H9 (cell line): ENCODE data around the gene PLEKHG2. TPM values are rescaled to one million over a fixed set of nuclear protein-coding genes. Genes with fewer than 3 reads are reported as not detected.

Experiments used
- DNase-seq: peaks from one replicate; pipeline ENCODE4 v3.0.0-alpha.2; 2017
- H2AFZ ChIP-seq: one replicate; pipeline ENCODE4 v1.6.1; 2013; ENCODE audit warnings: mild to moderate bottlenecking, low read length, control low read depth, moderate library complexity
- H2AK5ac ChIP-seq: 2 replicates; pipeline ENCODE4 v1.6.1; 2013; ENCODE audit warnings: low read length, control low read depth, mixed read lengths; ENCODE audit not compliant: insufficient read length
- H2BK120ac ChIP-seq: one replicate; pipeline ENCODE4 v1.6.1; 2013; ENCODE audit warnings: low read depth, mild to moderate bottlenecking, low read length, control low read depth, inconsistent platforms; ENCODE audit not compliant: poor library complexity, severe bottlenecking
- H2BK12ac ChIP-seq: 2 replicates; pipeline ENCODE4 v1.6.1; 2013; ENCODE audit warnings: low read length, control low read depth, mixed read lengths, low read depth; ENCODE audit not compliant: insufficient read length
- H2BK15ac ChIP-seq: 2 replicates; pipeline ENCODE4 v1.6.1; 2013; ENCODE audit warnings: low read depth, low read length, control low read depth
- H2BK20ac ChIP-seq: one replicate; pipeline ENCODE4 v1.6.1; 2013; ENCODE audit warnings: low read depth, mild to moderate bottlenecking, low read length, control low read depth, inconsistent platforms; ENCODE audit not compliant: poor library complexity, severe bottlenecking
- H2BK5ac ChIP-seq: 2 replicates; pipeline ENCODE4 v1.6.1; 2013; ENCODE audit warnings: low read length, control low read depth, mixed read lengths; ENCODE audit not compliant: insufficient read length
- H3K14ac ChIP-seq: 2 replicates; pipeline ENCODE4 v1.6.1; 2013; ENCODE audit warnings: low read length, control low read depth; ENCODE audit not compliant: insufficient read depth
- H3K18ac ChIP-seq: 2 replicates; pipeline ENCODE4 v1.6.1; 2013; ENCODE audit warnings: low read depth, mild to moderate bottlenecking, mixed read lengths, low read length, control low read depth; ENCODE audit not compliant: insufficient read length
- H3K23ac ChIP-seq: 2 replicates; pipeline ENCODE4 v1.6.1; 2013; ENCODE audit warnings: low read length, control low read depth, mixed read lengths, low read depth; ENCODE audit not compliant: insufficient read length
- H3K23me2 ChIP-seq: 2 replicates; pipeline ENCODE4 v1.6.1; 2013; ENCODE audit warnings: low read depth, mild to moderate bottlenecking, mixed read lengths, low read length, control low read depth; ENCODE audit not compliant: insufficient read length, poor library complexity, severe bottlenecking
- H3K27ac ChIP-seq: 2 replicates; pipeline ENCODE4 v1.5.1; 2013; ENCODE audit warnings: low read length, control low read depth, mixed read lengths, low read depth; ENCODE audit not compliant: insufficient read length
- H3K27me3 ChIP-seq: 2 replicates; pipeline ENCODE4 v1.6.1; 2013; ENCODE audit warnings: low read length, control low read depth, inconsistent platforms; ENCODE audit not compliant: insufficient read depth
- H3K4ac ChIP-seq: 2 replicates; pipeline ENCODE4 v1.6.1; 2013; ENCODE audit warnings: low read depth, mild to moderate bottlenecking, control low read depth, inconsistent platforms, low read length, moderate library complexity
- H3K4me1 ChIP-seq: 2 replicates; pipeline ENCODE4 v1.6.1; 2013; ENCODE audit warnings: low read length, control low read depth, inconsistent platforms; ENCODE audit not compliant: insufficient read depth
- H3K4me2 ChIP-seq: 2 replicates; pipeline ENCODE4 v1.6.1; 2013; ENCODE audit warnings: low read length, control low read depth, mixed read lengths; ENCODE audit not compliant: insufficient read length, insufficient read depth
- H3K56ac ChIP-seq: 2 replicates; pipeline ENCODE4 v1.6.1; 2013; ENCODE audit warnings: low read depth, mild to moderate bottlenecking, mixed read lengths, low read length, control low read depth; ENCODE audit not compliant: insufficient read length
- H3K79me1 ChIP-seq: 2 replicates; pipeline ENCODE4 v1.6.1; 2013; ENCODE audit warnings: low read depth, mild to moderate bottlenecking, moderate library complexity, low read length, control low read depth, inconsistent platforms; ENCODE audit not compliant: insufficient read depth, poor library complexity, severe bottlenecking
- H3K79me2 ChIP-seq: 2 replicates; pipeline ENCODE4 v1.6.1; 2013; ENCODE audit warnings: low read length, control low read depth, inconsistent platforms; ENCODE audit not compliant: insufficient read depth
- H3K9ac ChIP-seq: 2 replicates; pipeline ENCODE4 v1.6.1; 2013; ENCODE audit warnings: low read length, control low read depth, mixed read lengths; ENCODE audit not compliant: insufficient read length; ENCODE audit errors: extremely low read depth
- H3K9me3 ChIP-seq: one replicate; pipeline ENCODE4 v1.6.1; 2013; ENCODE audit warnings: low read depth, low read length, inconsistent platforms; ENCODE audit not compliant: control insufficient read depth
- H3T11ph ChIP-seq: one replicate; pipeline ENCODE4 v1.6.1; 2013; ENCODE audit warnings: mild to moderate bottlenecking, low read length, control low read depth, inconsistent platforms
- H4K20me1 ChIP-seq: one replicate; pipeline ENCODE4 v1.6.1; 2013; ENCODE audit not compliant: control insufficient read depth, insufficient read length, insufficient read depth
- H4K5ac ChIP-seq: 2 replicates; pipeline ENCODE4 v1.6.1; 2013; ENCODE audit warnings: low read depth, mild to moderate bottlenecking, mixed read lengths, low read length, control low read depth; ENCODE audit not compliant: insufficient read length
- H4K8ac ChIP-seq: replicated peaks from 2 replicates; pipeline ENCODE4 v1.6.1; 2013; ENCODE audit warnings: low read length, control low read depth, mixed read lengths, low read depth; ENCODE audit not compliant: insufficient read length
- H4K91ac ChIP-seq: 2 replicates; pipeline ENCODE4 v1.6.1; 2013; ENCODE audit warnings: low read depth, mild to moderate bottlenecking, moderate library complexity, mixed read lengths, low read length, control low read depth; ENCODE audit not compliant: insufficient read length
- H3K27ac Mint-ChIP-seq, 3 experiments: 2 replicates in 2 of 3; 3 replicates in 1 of 3; pipeline ENCODE4 v1.8.0; 2020 to 2021; ENCODE audit warnings: mixed read lengths in 3 of 3, mild to moderate bottlenecking in 1 of 3, moderate library complexity in 1 of 3
- H3K27me3 Mint-ChIP-seq: 2 replicates; pipeline ENCODE4 v1.8.0; 2021; ENCODE audit warnings: low read depth, mild to moderate bottlenecking, moderate library complexity, mixed read lengths
- H3K36me3 Mint-ChIP-seq, 3 experiments: 2 replicates in 2 of 3; 3 replicates in 1 of 3; pipeline ENCODE4 v1.8.0; 2020 to 2021; ENCODE audit warnings: low read depth in 3 of 3, mixed read lengths in 3 of 3; ENCODE audit not compliant: insufficient read depth in 1 of 3
- H3K4me1 Mint-ChIP-seq, 2 experiments: 2 replicates each; pipeline ENCODE4 v1.8.0; 2020; ENCODE audit warnings: mixed read lengths in 2 of 2
- H3K4me3 Mint-ChIP-seq, 2 experiments: 2 replicates in 1 of 2; 3 replicates in 1 of 2; pipeline ENCODE4 v1.8.0; 2020 to 2021; ENCODE audit warnings: mild to moderate bottlenecking in 2 of 2, mixed read lengths in 2 of 2, moderate library complexity in 1 of 2
- H3K9me3 Mint-ChIP-seq, 2 experiments: 2 replicates in 1 of 2; 3 replicates in 1 of 2; pipeline ENCODE4 v1.8.0; 2020; ENCODE audit warnings: mild to moderate bottlenecking in 2 of 2, mixed read lengths in 2 of 2, moderate library complexity in 1 of 2
- CTCF ChIP-seq: fragments of 200-600 bp; sonication (generic); conservative IDR thresholded peaks from 3 replicates; pipeline ENCODE4 v1.8.0; 2021; ENCODE audit warnings: antibody characterized with exemption, mild to moderate bottlenecking
- WGBS: extraction: QIAGEN DNeasy Blood & Tissue Kit; methylation state at CpG from one replicate; pipeline ENCODE4 v1.1.7; 2013; ENCODE audit warnings: missing lambda C conversion rate, low lambda C conversion rate, mixed read lengths; ENCODE audit not compliant: insufficient read length; ENCODE audit errors: extremely low coverage; 5-methylcytosine and 5-hydroxymethylcytosine counted together
- total RNA-seq: library from RNA; stranded (reverse); gene quantifications from 2 replicates; pipeline ENCODE4 v1.2.1, GENCODE V29; 2021

PLEKHG2 gene
- total RNA-seq, 1 experiment from 2014 or later, result 167 TPM

GRCh38 chr19:39363901-39364457, 48.5 kb upstream of the PLEKHG2 start:
- Mint-ChIP-seq H3K4me1 (no peaks in the 10 kb centered on the region), H3K9me3 (no peaks in the 10 kb centered on the region), H3K4me3 (peak overlapping the region in 1 of 2 experiments; percentile 40; a peak in 1 of 5 replicates), H3K27ac (peak overlapping the region in 1 of 3 experiments; percentile 63; a peak in 1 of 7 replicates), H3K36me3 (peaks cover 22 to 71% (median 52%) of the 10 kb centered on the region in 3 experiments; a peak in 6 of 7 replicates), H3K27me3 (no peaks in the 10 kb centered on the region; the same call in none of the 2 replicates)
- WGBS, result no CpG with 5 or more reads among the region's 5 CpGs
- no peak overlapping the region for H3K4me2 ChIP-seq
- H4K5ac ChIP-seq, result no peak overlapping the region
- no peaks in the 10 kb centered on the region for H3K4me1 ChIP-seq
- H2AK5ac ChIP-seq, result no peak overlapping the region
- H3T11ph ChIP-seq, result no peak overlapping the region
- H3K27ac ChIP-seq, result no peak overlapping the region
- H2BK12ac ChIP-seq, result no peak overlapping the region
- H3K23me2 ChIP-seq, result no peaks in the 10 kb centered on the region
- no peaks in the 10 kb centered on the region for H4K20me1 ChIP-seq
- H2BK120ac ChIP-seq, result no peak overlapping the region
- H2BK20ac ChIP-seq, result no peak overlapping the region
- H2BK15ac ChIP-seq, result no peak overlapping the region
- no peaks in the 10 kb centered on the region for H3K79me2 ChIP-seq
- H2BK5ac ChIP-seq, result no peak overlapping the region
- no peak overlapping the region for H2AFZ ChIP-seq
- DNase-seq, result no peak
- H3K9me3 ChIP-seq, result no peaks in the 10 kb centered on the region
- no peak overlapping the region for H4K91ac ChIP-seq
- no peaks in the 10 kb centered on the region for H3K27me3 ChIP-seq
- no peak overlapping the region for H3K56ac ChIP-seq
- no peak overlapping the region for H3K9ac ChIP-seq
- H3K79me1 ChIP-seq, result no peaks in the 10 kb centered on the region
- no peak for TF ChIP-seq CTCF
- H3K4ac ChIP-seq, result no peak overlapping the region
- H4K8ac ChIP-seq, result no peak overlapping the region
- no peak overlapping the region; the same call in 1 of the 2 replicates for H3K14ac ChIP-seq
- no peak overlapping the region for H3K18ac ChIP-seq
- no peak overlapping the region for H3K23ac ChIP-seq
